ENCODE results near the gene RBM20. TPM values are rescaled to one million over a fixed set of nuclear protein-coding genes. Genes with fewer than 3 reads are reported as not detected.

The RBM20 gene
- total RNA-seq, 2 donors from 2014 or later = 51.7 to 59.9 TPM

DNA sequence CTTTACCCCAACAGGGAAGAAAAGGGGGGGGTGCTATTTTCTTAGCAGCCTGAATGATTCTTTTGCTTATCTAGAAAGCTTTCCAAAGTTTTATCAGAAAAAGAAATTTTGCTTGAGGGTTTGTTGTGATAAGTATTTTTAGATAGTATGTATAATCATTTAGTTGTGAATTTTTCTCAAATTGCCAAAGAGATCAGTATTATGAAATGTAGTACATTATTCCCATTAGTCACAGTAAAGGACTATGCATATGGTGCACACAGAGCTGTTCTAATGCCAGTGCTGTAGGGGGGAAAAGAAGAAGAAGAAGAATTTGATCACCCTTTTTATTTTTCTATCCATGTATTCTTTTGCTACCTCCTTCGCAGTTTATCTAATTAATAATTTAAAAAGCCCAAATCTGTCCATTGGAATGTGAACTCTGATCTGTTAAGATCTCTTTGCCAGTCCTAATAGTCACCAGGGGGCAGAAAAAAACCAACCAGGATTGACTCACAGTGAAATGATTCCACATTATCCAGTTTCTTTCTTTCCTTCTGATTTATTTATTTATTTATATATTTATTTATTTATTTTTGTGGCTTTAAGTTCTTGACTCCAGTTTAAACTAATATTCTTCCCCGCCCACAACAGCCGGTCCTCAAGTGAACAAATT is 4.7 kb downstream of the RBM20 start:
- peak overlapping the region; percentile 85 to 97 for H3K27ac ChIP-seq
- TF ChIP-seq, protein P1, sequence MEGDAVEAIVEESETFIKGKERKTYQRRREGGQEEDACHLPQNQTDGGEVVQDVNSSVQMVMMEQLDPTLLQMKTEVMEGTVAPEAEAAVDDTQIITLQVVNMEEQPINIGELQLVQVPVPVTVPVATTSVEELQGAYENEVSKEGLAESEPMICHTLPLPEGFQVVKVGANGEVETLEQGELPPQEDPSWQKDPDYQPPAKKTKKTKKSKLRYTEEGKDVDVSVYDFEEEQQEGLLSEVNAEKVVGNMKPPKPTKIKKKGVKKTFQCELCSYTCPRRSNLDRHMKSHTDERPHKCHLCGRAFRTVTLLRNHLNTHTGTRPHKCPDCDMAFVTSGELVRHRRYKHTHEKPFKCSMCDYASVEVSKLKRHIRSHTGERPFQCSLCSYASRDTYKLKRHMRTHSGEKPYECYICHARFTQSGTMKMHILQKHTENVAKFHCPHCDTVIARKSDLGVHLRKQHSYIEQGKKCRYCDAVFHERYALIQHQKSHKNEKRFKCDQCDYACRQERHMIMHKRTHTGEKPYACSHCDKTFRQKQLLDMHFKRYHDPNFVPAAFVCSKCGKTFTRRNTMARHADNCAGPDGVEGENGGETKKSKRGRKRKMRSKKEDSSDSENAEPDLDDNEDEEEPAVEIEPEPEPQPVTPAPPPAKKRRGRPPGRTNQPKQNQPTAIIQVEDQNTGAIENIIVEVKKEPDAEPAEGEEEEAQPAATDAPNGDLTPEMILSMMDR (IDR thresholded peaks at IDR 0.05) = peak in 1 of 2 donors; percentile 32
- DNase-seq (ENCODE audit: low spot score) = no peak
- H3K36me3 ChIP-seq = no peaks in the 10 kb centered on the region
- H3K4me3 ChIP-seq = no peak overlapping the region
- H3K27me3 ChIP-seq = no peaks in the 10 kb centered on the region
- H3K9me3 ChIP-seq = no peaks in the 10 kb centered on the region
- H3K4me1 ChIP-seq = peaks cover 0 to 19% of the 10 kb centered on the region in 2 donors

DNA sequence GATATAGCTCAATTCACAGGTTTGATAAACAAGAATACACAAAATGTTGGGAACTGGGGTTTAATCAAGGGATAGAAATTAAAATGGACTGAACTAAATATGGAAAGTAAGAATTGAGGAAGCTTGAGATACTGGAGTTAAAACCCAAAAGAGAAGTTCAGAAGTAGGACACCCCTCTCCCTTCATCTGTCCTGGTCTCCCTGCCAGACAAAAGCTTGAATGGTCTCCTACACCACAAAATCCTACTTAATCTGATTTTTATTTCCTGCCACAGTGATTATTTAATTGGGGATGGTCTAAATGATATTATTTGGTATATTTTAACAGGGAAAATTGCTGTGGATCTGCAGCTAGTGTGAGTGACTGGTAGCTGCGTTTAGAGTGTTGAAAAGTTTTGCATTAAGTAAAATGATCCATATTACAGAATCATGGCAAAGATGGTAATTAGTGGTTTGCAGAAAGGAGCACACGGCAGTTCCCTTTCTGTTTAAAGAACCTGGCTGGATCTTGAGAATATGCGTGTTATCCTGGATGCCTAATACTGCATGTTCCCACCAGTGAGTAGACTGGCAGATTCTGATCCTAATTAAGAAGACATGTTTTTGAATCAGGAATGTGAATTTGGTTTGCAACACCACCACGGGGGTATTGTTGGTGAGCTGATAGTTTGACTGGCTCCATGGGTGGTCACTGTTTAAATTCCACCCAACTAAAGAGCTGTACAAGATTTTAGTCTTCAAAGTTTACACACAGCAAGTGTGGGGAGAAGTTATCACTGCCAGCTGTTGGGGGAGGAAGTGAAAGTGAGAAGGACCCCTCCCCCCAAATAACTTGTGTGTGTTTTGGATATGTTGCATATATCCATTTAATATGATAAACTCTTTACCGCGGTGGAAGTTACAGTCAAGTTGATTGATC is 5.5 kb downstream of the RBM20 start:
- no peak for DNase-seq (ENCODE audit: low spot score)
- H3K27me3 ChIP-seq = no peaks in the 10 kb centered on the region
- peak overlapping the region; percentile 85 to 97 for H3K27ac ChIP-seq
- no peak overlapping the region for H3K4me3 ChIP-seq
- H3K4me1 ChIP-seq = peaks cover 0 to 11% of the 10 kb centered on the region in 2 donors
- no peaks in the 10 kb centered on the region for H3K36me3 ChIP-seq
- no peaks in the 10 kb centered on the region for H3K9me3 ChIP-seq
- TF ChIP-seq, protein P1 (IDR thresholded peaks at IDR 0.05) = no peak

DNA sequence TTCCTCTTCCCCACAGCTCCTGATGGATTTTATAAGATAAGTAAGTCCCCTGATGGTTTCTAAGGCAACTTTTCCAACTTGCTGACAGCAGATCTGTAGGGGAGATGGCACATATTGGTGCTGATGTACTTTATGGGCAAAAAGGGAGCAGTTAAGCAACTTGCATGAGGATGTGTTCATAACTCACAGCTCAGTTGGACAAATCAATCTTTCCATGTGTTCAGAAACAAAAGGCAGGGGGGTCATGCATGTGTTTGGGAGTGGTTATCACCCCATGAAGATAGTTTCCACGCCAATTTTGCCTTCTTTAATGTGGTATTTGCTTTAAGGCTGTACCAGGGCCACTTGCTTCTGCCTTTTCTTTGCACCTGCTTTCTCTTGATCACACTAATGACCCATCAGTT is 6.1 kb downstream of the RBM20 start:
- Histone ChIP-seq H3K9me3 (no peaks in the 10 kb centered on the region), H3K36me3 (no peaks in the 10 kb centered on the region), H3K27me3 (no peaks in the 10 kb centered on the region), H3K27ac (peak overlapping the region; percentile 85 to 97), H3K4me3 (no peak overlapping the region), H3K4me1 (peaks cover 0 to 6% of the 10 kb centered on the region in 2 donors)
- TF ChIP-seq, protein P1 (IDR thresholded peaks at IDR 0.05) = no peak
- no peak for DNase-seq (ENCODE audit: low spot score)

DNA sequence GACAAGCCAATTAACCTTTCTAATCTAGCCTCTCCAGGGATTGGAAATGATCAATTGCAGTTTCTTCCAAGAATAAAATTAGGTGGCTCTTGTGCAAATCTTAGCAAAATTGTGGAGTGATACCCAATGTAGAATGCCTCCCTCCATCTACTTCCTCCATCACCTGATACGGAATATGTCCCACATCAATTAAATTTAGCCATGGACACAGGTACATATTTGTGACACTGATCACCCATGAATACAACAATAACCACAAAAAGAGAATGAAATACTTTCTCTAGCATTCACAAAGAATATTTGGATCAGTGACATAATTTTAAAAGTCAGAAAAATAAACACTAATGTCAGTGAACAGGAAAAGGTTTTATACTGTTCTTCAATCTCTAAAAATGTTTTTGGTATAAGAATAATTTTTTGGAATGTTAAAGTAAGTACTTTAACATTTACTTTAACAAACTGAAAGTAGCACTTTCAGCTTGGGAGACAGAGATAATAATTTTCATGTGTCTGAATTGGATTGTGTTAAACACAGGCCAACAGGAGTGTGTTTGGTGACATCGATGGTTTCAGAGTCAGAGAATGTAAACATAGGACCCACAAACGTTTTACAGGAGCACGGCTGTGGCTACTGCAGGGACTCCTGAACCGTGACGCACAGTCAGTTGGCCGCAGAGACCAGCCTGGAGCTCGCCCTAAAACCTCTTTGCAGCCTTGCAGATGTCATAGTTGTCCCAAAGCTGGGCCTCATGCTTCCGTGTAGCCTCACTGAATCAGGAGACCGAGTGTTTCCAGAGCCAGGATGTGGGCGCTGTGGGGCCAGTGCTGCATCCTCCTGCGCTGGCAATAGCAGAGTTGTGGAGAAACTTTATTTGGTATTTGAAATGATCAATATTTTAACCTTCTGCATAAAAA is 7.2 kb downstream of the RBM20 start:
- no peaks in the 10 kb centered on the region for H3K9me3 ChIP-seq
- peak overlapping the region; percentile 85 to 97 for H3K27ac ChIP-seq
- no peak overlapping the region for H3K4me3 ChIP-seq
- DNase-seq (ENCODE audit: low spot score) = no peak
- TF ChIP-seq, protein P1 (IDR thresholded peaks at IDR 0.05) = no peak
- H3K4me1 ChIP-seq = peaks cover 0 to 6% of the 10 kb centered on the region in 2 donors
- no peaks in the 10 kb centered on the region for H3K36me3 ChIP-seq
- no peaks in the 10 kb centered on the region for H3K27me3 ChIP-seq

DNA sequence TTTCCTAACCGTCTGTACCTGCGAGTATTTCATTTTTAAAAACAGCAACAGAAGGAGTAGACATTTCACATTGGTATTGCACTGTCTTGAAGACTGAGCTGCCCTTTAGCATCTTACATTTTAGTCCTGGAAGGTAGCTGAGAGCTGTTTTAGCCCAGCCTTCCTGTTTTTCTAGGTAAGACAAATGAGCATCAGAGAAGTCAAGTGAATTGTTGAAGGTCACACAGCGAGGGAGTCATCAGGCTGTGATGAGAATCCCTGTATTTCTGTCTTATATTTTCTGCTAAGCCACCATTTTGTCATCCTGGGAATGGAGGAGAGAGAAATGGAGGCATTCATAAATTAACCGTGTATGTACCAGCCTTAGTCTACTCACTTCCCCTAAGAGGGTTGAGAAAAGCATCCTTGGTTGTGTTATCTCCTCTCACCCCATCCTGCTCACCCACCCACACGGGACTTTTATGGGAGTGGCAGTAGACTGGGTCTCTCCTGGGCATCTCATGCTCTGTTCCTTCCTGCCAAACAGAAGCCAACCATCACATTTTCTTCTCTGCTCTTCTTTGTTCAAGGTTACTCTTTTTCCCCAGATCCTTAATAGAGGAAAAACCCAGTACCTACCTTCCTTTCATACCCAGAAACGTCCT is 8.5 kb downstream of the RBM20 start:
- no peaks in the 10 kb centered on the region for H3K9me3 ChIP-seq
- H3K27me3 ChIP-seq = no peaks in the 10 kb centered on the region
- no peak overlapping the region for H3K4me3 ChIP-seq
- H3K36me3 ChIP-seq = no peaks in the 10 kb centered on the region
- TF ChIP-seq, protein P1 (IDR thresholded peaks at IDR 0.05) = no peak
- no peak for DNase-seq (ENCODE audit: low spot score)
- peaks cover 0 to 6% of the 10 kb centered on the region in 2 donors for H3K4me1 ChIP-seq
- H3K27ac ChIP-seq = peak overlapping the region; percentile 85 to 97
